C4-2B (cell line): ENCODE data around the gene ZNF814.
"Not testable (repeated sequence)": the region's sequence is repeated elsewhere in the genome, so short reads cannot be mapped to it uniquely, and the experiment has no call there.

ENCODE experiments used
- ZFX ChIP-seq: fragments of 450-650 bp; IDR thresholded peaks from 2 replicates; pipeline ENCODE4 v1.6.1; 2017
- TF ChIP-seq, protein P1 (sequence below): fragments of 450-650 bp; conservative IDR thresholded peaks from 2 replicates; pipeline ENCODE4 v1.5.1; 2017; ENCODE audit warnings: mild to moderate bottlenecking

DNA sequence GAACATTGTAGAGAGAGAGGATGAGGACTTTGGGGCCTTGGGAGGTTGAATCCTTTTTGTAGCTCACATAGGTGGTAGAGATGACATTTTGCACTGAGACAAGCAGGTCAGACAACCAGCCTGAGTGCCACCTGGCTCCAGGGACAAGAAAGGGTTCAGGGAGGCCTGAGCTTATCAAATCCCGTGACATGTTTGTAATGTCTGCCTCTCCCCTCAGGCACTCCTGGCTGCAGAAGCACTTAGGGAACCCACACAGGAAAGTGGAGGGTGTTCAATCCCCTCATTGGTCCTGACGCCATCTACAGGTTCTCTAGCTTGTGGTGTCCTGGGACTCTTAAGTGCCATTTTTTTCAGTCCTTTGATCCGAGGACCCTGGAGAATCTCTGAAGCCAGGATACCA, 67.7 kb downstream of the ZNF814 start:
- TF ChIP-seq, protein P1, sequence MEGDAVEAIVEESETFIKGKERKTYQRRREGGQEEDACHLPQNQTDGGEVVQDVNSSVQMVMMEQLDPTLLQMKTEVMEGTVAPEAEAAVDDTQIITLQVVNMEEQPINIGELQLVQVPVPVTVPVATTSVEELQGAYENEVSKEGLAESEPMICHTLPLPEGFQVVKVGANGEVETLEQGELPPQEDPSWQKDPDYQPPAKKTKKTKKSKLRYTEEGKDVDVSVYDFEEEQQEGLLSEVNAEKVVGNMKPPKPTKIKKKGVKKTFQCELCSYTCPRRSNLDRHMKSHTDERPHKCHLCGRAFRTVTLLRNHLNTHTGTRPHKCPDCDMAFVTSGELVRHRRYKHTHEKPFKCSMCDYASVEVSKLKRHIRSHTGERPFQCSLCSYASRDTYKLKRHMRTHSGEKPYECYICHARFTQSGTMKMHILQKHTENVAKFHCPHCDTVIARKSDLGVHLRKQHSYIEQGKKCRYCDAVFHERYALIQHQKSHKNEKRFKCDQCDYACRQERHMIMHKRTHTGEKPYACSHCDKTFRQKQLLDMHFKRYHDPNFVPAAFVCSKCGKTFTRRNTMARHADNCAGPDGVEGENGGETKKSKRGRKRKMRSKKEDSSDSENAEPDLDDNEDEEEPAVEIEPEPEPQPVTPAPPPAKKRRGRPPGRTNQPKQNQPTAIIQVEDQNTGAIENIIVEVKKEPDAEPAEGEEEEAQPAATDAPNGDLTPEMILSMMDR = not testable (repeated sequence)
- not testable (repeated sequence) for TF ChIP-seq ZFX
